COLO829 (cell line): ENCODE data around the gene CLEC18A.
"Not testable (repeated sequence)": the region's sequence is repeated elsewhere in the genome, so short reads cannot be mapped to it uniquely, and the experiment has no call there.

Experiments used
- DNase-seq: peaks from one replicate; pipeline ENCODE4 v3.0.0; 2012; ENCODE audit warnings: low spot score

CLEC18A gene

DNA sequence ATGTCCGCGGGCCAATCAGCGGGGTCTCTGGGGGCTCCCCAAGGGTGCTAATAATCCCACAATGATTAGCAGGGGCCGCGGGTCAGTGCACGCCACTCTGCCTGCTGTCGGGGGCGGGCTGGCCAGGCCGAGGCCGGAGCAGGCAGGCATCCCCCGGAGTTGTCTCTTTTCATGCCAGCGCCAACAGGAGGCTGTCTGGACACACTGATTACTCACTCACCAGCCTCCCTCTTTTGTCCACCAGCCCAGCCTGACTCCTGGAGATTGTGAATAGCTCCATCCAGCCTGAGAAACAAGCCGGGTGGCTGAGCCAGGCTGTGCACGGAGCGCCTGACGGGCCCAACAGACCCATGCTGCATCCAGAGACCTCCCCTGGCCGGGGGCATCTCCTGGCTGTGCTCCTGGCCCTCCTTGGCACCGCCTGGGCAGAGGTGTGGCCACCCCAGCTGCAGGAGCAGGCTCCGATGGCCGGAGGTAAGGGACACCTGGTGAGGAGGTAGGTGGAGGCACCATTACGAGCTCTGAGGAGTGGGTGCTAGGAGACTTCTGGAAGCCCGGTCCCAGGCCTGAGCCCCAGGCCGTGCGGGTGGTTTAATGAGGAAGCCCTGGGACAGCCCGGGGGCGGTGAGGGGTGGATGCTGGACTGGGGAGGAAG lies at the start of gene CLEC18A:
CLEC18A (plus strand) TSS at position 318 of the 655 bp plus-strand sequence; CDS start at position 351, 33 bp downstream.
- not testable (repeated sequence) for DNase-seq

DNA sequence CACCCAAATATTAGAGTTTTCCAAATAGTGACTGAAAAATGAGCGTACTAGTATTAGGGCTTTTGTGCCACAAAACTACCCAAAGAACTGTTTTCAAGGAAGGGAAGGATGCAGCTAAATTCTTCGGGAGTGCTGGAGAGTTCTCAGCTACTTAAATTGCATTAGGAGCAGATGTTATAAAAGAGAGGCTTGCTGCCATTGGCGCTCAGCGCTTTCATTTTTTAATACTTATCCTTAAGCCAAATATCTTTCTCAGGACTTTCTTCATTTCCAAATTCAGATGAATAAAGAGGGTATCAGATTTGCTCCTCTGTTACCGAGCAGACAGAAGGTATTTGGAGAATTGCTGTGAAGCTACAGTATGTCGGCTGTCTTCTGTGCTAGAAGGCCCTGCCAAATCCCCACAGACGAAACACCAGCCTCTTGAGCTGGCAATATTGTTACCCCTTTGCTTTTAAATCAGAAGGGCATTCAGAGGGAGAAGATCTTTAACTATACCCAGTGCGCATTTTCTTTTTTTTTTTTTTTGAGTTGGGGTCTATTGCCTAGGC lies 47.2 kb upstream of the CLEC18A start:
- no peak for DNase-seq

DNA sequence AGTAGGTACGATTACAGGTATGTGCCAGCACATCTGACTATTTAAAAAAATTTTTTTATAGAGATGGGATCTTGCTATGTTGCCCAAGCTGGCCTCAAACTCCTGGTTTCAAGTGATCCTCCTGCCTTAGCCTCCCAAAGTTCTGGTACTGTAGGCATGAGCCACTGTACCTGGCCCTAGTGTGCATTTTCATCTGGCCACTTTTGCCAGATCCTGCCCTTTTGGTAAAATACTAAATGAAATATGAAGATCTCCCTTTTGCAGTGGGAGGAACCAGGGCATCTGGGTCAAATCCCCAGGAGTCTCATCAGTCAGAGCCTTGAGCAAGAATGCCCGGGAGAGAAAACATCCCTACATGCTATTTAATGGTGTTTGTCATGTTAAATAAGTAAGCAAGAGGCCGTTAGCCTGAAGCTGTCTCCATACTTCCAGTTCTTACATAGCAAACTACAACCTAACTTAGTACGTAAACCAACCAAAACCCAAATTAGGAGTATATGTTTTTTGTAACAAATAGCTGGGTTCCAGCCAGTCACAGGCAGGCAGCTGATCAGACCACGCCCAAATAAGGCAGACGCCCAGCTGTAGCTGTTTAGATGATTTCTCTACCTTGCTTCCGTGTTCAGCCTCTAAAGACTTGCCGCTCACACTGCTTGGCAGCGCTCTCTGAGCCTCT lies 46.5 kb upstream of the CLEC18A start:
- no peak for DNase-seq

DNA sequence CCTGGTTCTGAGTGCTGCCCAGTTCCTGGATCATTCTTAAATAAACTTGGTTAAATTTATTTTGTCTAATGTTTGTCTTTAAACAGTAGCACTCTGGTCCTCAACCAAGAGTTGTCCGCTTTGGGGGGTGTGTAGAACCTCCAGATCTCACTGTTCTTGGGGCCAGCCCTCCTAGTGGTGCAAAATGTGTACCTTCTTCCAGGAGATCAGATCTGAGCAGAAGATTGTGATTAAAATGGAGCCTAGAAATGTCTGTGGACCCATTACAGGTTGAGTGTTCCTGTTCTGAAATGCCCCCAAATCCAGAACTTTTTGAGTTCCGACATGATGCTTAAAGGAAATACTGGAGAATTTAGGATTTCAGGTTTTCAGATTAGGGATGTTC lies 46.0 kb upstream of the CLEC18A start:
- DNase-seq, result no peak

DNA sequence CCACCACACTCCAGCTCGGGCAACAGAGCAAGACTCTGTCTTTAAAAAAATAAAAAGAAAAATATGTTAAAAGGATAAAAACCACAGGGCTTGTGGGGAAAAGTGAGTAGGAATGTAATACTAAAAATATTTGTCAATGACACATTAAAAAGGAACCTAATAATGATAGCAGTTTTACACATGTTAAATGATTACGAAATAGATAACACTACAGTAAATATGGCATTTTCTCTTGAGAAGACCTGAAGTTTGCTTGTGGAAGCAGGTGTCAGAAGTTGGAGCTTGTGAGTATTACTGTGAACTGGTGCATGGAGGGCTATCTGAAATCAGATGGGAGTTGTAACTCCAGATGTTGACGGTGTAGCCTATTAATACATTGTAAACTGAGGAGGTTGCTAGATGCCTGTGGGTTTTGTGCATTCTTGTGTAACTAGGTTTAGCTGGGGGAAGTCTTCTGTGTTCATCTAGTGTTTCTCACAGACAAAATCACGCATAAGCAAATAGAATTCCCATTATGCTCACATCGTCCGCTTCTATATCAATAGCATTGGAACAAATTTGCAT lies 44.2 kb upstream of the CLEC18A start:
- no peak for DNase-seq

DNA sequence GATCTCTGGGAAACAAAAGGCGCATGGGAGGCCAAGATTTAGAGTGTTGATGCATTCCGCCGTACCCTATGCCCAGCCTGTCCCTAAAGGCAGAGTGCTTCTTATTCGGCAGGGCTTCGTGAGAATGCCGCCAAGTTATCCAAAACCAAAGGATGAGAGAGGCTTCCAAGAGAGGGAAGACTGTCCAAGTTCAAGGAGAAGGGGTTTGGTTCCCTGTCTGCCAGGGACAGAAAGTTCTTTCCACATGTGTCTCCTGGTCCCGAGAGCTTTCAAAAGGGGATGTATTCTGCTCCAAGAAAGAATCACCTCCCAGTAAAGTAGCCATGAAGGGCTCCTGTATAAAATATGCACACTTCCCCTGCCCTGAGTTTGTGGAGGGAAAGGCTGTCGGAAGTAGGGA lies 42.1 kb upstream of the CLEC18A start:
- DNase-seq, result no peak

DNA sequence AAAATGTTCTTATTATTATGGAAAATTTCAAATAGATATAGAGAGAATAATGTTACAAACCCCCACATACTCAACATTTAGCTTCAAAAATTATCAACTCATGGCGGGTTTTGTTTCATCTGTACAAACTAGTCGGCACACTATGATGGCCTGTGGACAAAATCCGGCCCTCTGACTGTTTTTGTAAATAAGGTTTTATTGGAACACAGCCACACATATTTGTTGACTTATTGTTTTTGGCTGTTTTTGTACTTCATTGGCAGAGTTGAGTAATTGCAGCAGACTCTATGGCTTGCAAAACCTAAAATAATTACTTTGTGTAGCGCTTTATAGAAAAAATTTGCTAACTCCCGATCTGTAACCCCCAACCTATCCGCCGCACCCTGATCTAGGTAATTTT lies 41.4 kb upstream of the CLEC18A start:
- no peak for DNase-seq

DNA sequence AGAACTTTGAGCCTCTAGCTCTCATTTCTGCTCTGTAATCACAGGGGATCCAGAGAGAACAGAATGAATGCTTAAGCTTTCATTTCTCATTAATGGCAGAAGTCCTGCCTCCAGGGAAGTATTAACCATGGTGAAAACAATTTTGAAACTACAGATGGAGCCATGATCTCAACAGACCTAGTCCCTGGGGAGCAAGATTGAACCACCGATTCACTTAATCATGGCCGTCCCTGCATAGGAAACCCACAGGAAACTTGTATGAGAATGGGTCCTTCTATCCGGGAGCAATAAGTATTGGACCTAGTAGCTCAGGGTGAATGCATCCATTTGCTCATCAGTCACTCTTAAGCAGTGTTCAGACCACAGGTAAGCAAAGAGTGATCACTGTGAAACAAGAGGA lies 40.2 kb upstream of the CLEC18A start:
- DNase-seq, result no peak

DNA sequence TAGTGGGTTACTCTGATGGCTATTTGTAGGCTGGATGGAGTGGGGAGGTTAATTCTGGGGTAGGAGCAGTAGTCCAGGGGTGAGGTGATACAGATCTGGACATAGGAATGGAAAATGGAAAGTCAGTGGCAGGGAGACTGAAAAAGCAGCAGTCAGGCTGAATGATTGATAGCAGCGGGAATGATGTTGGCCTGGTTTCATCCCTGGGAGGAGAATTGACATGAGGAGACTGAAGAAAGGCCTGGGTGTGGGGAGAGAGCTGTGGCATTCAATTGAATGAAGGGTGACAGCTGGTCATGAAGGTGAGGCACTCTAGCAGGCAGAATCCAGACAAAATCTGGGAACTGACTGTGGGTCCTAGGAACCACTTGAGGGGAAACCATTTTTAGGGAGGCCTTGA lies 34.7 kb upstream of the CLEC18A start:
- DNase-seq, result no peak

DNA sequence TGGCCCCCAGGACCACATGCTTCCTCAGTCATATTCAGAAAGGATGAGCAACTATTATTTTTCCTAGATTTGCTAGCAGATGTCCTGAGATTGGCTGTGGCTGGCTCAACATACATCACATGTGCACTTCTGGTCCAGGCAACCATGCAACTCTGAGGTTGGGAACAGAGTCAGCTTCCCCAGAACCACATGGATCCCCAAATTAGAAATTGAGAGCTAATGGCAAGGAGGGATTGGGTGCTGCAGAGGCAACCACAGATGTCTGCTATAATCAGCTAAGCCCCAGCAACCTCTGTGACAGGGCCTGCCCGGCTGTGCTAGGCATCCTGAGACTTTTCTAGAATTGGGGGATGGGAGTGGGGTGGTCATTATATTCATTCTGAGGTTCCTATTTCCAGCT lies 33.8 kb upstream of the CLEC18A start:
- no peak for DNase-seq

DNA sequence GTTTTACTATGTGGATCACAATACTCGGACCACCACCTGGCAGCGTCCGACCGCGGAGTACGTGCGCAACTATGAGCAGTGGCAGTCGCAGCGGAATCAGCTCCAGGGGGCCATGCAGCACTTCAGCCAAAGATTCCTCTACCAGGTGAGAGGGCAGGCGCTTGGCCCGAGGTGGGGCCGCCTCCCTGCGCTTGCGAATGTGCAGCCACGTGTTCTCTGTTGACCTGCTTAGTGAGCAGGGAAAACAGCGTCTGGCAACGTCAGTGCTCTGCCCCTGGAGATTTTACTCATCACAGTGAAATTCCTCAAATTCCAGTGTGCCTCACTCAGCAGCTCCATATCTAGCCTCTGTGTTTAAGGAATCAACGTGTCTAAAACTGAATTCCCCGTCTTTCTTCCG lies 33.4 kb upstream of the CLEC18A start:
- peak; percentile 26 for DNase-seq

DNA sequence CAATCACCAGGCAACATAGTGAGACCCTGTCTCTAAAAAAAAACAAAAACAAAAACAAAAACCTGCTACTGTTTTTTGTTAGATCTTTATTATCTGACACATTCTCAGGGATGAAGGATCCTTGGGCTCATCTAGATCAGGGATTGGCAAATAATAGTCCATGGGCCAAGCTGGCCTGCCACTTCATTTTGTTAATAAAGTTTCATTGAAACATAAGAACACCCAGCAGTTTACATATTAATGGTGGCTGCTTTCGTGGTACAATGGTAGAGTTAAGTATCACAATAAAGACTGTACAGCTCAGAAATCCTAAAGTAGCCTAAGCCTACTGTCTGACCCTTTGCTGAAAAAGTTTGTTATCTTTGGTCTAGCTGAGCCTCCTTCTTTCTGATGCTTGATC lies 32.9 kb upstream of the CLEC18A start:
- DNase-seq, result no peak

DNA sequence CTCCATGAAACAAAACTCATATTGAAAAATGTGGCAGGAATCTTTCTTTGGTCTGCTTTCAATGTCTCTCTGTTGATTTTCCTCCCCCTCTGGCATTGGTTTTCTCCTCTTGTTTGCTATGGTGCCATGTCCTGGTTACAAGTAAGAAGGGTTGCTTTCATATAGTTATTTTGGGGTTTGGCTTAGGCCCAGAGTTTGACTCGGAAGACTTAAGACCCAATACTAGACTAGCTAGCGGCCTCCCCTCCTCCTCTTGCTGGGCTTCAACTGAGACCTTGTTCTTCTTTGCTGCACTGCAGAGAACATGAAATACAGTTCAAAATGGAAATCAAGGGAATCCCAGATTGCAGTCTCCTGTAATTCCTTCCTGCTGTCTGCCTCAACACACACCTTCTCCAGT lies 30.0 kb upstream of the CLEC18A start:
- DNase-seq, result peak; percentile 37

DNA sequence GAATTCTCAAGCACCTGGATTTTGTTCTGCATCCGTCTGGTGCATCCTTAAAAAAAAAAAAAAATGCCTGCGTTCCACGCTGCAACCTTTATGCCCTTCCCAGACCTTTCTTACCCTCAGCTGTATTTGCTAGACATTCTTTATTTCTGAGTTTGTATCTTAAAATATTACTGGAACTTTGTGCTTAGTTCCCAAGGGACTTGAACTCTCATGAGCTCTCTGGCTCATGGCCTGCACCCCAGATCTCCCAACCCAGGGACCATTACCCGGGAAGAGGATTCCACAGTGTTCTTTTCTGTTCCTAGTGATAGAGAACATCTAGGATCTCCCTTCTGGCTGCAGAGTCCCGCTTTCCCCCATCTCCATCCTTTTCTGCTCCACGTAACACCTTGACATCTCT lies 28.9 kb upstream of the CLEC18A start:
- DNase-seq, result no peak

DNA sequence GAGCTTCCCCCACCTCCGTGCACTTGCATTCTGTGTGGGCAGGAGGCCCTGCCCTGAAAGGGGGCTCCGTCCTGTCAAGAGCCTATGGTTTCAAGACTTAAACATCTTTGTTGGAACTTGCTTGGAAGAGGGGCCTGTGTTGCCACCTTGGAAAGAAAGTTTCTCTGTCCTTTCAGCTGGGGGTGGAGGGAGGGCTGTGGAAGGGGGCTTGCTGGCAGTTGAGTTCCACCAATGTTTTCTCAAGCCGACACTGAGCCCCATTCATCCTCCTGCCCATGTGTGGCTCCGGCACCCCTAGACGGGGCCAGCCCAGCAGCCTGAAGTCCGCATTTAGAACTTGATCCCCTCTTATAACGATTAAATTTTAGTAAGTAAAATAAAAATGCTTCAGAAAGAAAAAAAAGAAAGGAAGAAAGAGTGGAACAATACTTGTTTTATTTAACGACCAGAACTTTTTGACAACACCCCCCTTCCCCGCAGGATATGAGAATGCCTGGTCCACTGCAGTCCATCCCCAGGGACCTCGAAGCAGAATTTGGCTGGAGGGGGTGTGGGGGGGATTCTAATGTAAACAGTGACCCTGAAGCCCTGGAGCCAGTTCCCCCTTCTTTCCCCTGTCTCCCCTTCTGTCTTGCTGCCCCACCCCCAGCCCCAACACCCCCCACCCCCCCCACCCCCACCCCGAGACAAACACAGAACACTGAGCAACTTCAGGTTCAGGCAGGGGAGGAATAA lies 26.9 kb upstream of the CLEC18A start:
- peak; percentile 65 for DNase-seq

DNA sequence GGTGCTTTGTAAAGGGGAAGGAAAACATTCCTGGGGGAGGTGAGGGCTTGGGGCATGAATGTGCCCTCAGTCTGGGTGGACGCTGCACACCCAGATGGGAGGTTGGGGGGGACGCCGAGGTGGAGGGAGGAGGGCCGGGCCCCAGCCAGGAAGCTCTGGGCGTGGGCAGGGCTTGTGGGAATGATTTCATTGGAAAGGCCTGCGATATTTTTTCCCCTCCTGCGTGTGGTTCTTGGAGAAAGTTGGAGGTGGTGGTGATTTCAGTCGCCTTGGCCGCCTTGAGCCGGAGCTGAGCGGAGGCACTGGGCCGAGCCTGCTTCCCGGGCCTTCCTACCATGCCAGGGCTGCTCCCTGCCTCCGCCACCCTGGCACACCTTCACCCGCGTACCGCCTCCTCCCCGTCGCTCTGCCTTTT lies 26.4 kb upstream of the CLEC18A start:
- DNase-seq, result peak; percentile 88

DNA sequence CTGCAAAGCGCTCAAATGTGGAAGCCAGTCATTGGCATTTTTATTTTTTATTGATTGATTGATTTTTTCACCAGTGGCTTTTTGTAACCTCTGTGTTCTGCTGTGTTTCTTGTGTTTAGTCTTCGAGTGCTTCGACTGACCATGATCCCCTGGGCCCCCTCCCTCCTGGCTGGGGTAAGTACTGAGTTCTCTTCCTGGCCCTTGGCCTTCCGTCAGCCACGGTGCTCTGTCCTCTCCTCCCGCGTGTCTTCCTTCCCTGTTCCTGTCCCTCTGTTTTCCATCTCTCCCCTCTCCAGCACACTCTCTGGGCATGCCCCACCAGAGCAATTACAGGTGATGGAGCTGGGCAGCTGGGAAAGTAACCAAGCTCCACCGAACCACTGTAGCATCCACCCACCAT lies 25.8 kb upstream of the CLEC18A start:
- DNase-seq, result no peak

DNA sequence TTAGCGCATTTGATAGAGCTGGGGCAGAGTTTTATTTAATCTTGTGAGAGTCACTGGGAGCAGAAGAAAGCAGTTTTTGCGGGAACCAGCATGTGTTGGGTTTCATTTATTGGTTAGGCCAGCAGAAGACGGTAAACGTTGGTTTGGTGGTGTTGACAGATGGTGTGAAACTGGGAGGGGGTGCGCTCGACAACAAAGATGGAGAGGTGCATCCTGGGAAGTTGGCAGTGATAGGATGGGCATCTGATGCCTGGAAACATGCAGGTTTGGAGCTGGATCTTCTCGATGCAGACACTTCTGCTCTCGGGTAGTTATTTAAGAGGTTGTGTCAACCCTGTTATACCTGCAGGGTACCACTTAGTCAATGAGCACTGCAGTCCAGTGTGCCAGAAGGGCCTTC lies 24.9 kb upstream of the CLEC18A start:
- DNase-seq, result no peak

DNA sequence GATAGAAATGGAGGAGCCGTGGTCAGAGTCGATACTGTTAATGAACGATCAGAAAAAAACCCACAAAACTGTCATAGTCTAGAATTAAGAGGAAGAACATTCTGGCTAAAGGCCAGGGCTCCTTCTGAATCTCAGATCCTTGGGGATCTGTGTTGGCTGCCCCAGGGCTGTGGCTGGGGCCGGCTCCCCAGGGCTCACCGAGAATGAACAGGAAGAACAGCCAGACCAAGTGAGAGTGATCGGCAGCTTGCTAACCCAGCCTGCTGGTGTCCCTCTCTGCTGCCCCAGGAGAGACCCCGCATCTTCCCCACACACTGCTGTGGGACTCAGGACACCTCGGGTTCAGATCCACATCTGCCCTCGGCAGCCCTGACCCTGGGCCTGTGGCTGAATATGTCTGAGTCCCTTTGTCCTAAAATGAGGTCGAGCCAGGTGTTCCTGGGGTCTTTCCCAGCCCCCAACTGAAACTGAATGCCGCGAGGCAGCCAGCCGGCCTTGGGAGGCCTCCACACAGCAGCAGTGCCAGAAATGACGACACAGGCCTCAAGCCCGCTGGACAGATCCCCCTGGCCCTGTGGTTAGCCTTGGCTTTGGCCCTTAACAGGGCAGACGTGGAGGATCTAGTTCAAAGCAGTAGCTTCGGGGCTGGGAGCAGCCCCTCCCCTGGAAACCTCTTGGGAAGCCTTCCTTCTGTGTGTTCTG lies 23.9 kb upstream of the CLEC18A start:
- DNase-seq, result no peak

DNA sequence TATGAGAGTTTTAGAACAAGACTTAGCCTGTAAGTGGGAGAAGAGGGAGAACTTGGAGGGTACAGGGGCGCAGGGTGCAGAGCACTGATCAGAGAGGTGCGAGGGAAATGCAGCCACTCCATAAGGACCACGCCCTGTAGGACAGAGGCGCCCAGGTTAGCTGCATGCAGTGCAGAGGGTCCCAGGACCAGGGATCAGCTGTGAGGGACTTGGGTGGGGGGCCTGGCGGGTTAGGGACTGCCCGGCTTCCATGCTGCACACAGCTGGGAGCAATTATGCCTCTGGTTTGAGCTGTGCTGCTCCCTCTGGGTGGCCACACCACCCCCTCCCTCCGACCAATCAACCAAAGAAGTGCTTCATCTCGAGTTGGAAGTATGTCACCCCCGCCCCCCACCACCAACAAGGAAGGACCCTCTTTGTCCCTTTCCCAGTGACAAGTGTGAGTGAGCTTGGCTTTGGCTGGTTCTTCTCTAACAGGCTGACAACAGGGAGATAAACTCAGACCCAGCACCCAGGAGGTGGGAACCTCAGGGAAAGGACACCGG lies 22.2 kb upstream of the CLEC18A start:
- DNase-seq, result no peak

DNA sequence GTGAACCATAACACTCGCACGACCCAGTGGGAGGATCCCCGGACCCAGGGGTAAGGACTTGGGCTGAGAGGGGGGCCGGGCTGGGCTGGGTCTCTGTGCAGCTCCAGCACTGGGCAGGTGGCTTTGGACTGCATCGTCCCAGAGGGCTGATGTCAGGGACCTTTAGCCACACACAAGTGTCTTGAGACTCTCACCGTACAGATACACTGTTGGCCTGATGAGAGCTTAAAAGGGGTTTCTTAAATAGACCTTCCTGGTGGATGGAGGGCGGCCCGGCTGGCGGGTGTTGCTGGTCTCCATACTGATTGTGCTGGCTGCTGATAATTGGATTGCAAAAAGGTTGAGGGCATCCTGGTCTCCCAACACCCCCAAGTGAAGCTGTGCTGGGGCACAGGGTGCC lies 21.7 kb upstream of the CLEC18A start:
- no peak for DNase-seq
